Measurements from ENCODE around the gene CD300A. TPM values are rescaled to one million over a fixed set of nuclear protein-coding genes. Genes with fewer than 3 reads are reported as not detected.
A peak's percentile ranks its signal among the peaks of the same experiment; 100 is the strongest.

CD300A gene
- total RNA-seq, 1 donor from 2014 or later, result 0.71 TPM

DNA sequence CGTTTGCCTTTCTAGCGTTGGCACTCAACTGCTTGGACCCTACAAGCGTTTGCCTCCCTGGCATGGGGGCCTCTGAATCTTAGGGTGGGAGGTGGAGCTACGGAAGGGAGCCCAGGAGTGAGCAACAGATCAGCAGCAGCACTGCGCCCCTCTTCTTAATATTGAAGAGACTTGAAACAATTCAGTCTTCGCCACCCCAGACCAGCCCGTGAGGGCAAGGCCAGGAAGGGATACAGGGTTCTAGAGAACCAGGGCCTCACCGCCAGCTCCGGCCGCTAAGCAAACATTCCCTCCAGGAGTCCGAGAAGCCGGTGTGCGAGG is 36.1 kb upstream of the CD300A start:
- peaks cover 21% of the 10 kb centered on the region for H3K4me1 Mint-ChIP-seq
- intact Hi-C loops (cut with micrococcal nuclease), result loop anchor here (1.0 to 10.0 kb wide), 3 partner anchors 13 to 304 kb away; partner anchors contain the start of gene RAB37
- H3K27me3 Mint-ChIP-seq, result peaks cover 41% of the 10 kb centered on the region
- ATAC-seq (ENCODE audit: low read depth) (no peak), DNase-seq (no peak)
- H3K4me3 Mint-ChIP-seq, result peak overlapping the region; percentile 73
- ChIA-PET CTCF (interaction anchor here (1.0 to 1.2 kb wide), 2 partner anchors 27 to 49 kb away, joined by 3 read pairs; no protein-coding TSS in a partner anchor), POLR2A (interaction anchor here (1.0 to 2.6 kb wide), 5 partner anchors 13 to 50 kb away, joined by 3 to 34 read pairs (median 7); no protein-coding TSS in a partner anchor)
- peak overlapping the region; percentile 88 for H3K27ac Mint-ChIP-seq
- no peaks in the 10 kb centered on the region for H3K36me3 Mint-ChIP-seq (ENCODE audit: low read depth)
- no peak for TF ChIP-seq CTCF (IDR thresholded peaks at IDR 0.05)
- H3K9me3 Mint-ChIP-seq, result no peaks in the 10 kb centered on the region

- Mint-ChIP-seq H3K9me3 (no peaks in the 10 kb centered on the region), H3K4me1 (peaks cover 21% of the 10 kb centered on the region), H3K36me3 (ENCODE audit: low read depth) (no peaks in the 10 kb centered on the region), H3K27me3 (peaks cover 47% of the 10 kb centered on the region), H3K4me3 (peak overlapping the region; percentile 73), H3K27ac (peak overlapping the region; percentile 88)
- TF ChIP-seq CTCF (IDR thresholded peaks at IDR 0.05), result no peak
- ATAC-seq (ENCODE audit: low read depth) (peak; percentile 85), DNase-seq (peak; percentile 65)
- ChIA-PET POLR2A (interaction anchor here (1.0 to 2.6 kb wide), 5 partner anchors 13 to 51 kb away, joined by 3 to 34 read pairs (median 7); no protein-coding TSS in a partner anchor), CTCF (interaction anchor here (1.0 to 1.2 kb wide), 2 partner anchors 26 to 50 kb away, joined by 3 read pairs; no protein-coding TSS in a partner anchor)
- intact Hi-C loops (cut with micrococcal nuclease), result loop anchor here (1.0 to 10.0 kb wide), 3 partner anchors 14 to 304 kb away; partner anchors contain the start of gene RAB37
These were observed 35.5 kb upstream of the CD300A start for GRCh38 chr17:74430706-74431567.

DNA sequence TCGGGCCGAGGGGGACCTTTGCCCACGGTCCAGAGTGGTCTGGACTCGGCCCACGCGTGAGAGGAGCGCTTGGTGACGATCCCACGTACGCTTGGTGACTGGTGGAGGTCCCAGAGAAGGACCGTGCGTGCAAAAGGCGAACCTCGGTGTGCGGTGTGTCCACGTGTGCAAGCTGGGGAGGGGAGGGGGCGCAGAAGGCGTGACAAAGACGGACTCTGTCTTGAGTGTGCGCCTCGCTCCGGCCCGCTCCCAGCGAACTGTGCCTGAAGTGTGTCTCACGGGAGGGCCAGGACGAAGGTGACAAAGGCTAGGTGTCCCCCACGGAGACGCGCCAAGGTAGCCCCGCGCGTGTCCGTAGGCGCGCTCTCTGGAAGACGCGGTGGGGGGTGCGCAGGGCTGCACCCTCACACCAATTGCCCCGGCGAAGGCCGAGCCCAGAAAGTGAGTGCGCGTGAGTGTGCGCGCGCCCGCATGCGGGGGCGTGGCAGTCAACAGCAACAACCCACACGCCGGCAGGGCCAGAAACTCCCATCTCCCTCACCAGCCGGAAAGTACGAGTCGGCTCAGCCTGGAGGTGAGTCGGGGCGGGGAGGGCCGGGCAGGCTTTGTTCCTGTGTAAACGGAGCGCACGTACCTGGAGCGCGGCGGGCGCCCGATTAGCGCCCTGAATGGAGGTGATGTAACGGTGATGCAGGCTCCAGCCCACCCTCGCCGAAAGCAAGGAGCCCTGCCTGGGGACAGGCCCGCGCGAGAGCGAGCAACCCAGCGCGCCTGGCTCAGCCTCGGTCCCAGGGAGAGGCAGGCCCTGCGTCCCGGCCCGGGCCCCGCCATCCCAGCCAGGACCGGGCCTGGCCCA is 34.6 kb upstream of the CD300A start, which contains the start of gene GPRC5C:
Gene GPRC5C (plus strand): TSS at position 521 of the 856 bp plus-strand sequence. CDS start 7,689 bp downstream, outside the sequence.
- H3K27ac Mint-ChIP-seq, result peak within 1 kb of the TSS; percentile 88
- H3K4me1 Mint-ChIP-seq, result peaks cover 21% of the 10 kb centered on the region
- peaks cover 45% of the 10 kb centered on the region for H3K27me3 Mint-ChIP-seq
- no peak for TF ChIP-seq CTCF (IDR thresholded peaks at IDR 0.05)
- peaks cover 5% of the 10 kb centered on the region for H3K9me3 Mint-ChIP-seq
- peak; percentile 18 for ATAC-seq (ENCODE audit: low read depth)
- intact Hi-C loops (cut with micrococcal nuclease), result loop anchor here (1.0 to 10.0 kb wide), 3 partner anchors 11 to 303 kb away; partner anchors contain the start of gene RAB37
- DNase-seq, result peak; percentile 44
- ChIA-PET POLR2A (interaction anchor here (1.9 to 2.6 kb wide), 2 partner anchors 14 to 23 kb away, joined by 4 to 34 read pairs; no protein-coding TSS in a partner anchor), CTCF (interaction anchor here (1.2 kb wide), 1 partner anchor 25 kb away, joined by 3 read pairs; no protein-coding TSS in a partner anchor)
- H3K36me3 Mint-ChIP-seq (ENCODE audit: low read depth), result no peaks in the 10 kb centered on the region
- peak within 1 kb of the TSS; percentile 73 for H3K4me3 Mint-ChIP-seq

DNA sequence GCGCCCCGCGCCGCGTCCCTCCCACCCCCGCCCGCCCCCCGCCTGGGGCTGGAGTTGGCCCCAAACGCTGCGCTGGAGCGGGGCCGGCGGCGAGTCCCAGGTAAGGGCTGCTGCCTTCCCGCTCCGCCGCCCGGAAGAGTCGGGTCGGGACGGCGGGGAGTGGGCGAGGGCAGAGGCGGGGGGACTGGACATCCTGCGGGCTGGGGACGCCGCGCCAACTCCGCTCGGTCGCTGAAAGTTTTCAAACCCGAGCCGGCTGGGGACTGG is 34.1 kb upstream of the CD300A start:
- intact Hi-C loops (cut with micrococcal nuclease), result loop anchor here (1.0 to 10.0 kb wide), 2 partner anchors 10 to 302 kb away; partner anchors contain the start of gene RAB37
- ChIA-PET POLR2A (no interaction called here), CTCF (no interaction called here)
- Mint-ChIP-seq H3K4me1 (peaks cover 21% of the 10 kb centered on the region), H3K36me3 (ENCODE audit: low read depth) (no peaks in the 10 kb centered on the region), H3K4me3 (no peak overlapping the region), H3K27me3 (peaks cover 45% of the 10 kb centered on the region), H3K27ac (no peak overlapping the region), H3K9me3 (peaks cover 9% of the 10 kb centered on the region)
- no peak for DNase-seq
- TF ChIP-seq CTCF (IDR thresholded peaks at IDR 0.05), result no peak
- ATAC-seq (ENCODE audit: low read depth), result no peak
